AG10803 (cell line): ENCODE data around the gene KCNMA1.
"Not testable (repeated sequence)": the region's sequence is repeated elsewhere in the genome, so short reads cannot be mapped to it uniquely, and the experiment has no call there.

Source experiments
- DNase-seq: peaks from one replicate; pipeline ENCODE4 v3.0.0; 2010; ENCODE audit warnings: low read depth
- H3K4me3 ChIP-seq: 2 replicates; pipeline ENCODE4 v1.5.1; 2011; ENCODE audit warnings: mild to moderate bottlenecking, low read length, control low read depth
- CTCF ChIP-seq: conservative IDR thresholded peaks from 2 replicates; pipeline ENCODE4 v1.5.1; 2011; ENCODE audit warnings: mild to moderate bottlenecking, low read length, control low read depth, inconsistent platforms

Gene KCNMA1

GRCh38 chr10:77664008-77664407, 26.4 kb upstream of the KCNMA1 start:
- no peak for DNase-seq
- TF ChIP-seq CTCF = no peak
- H3K4me3 ChIP-seq = no peak overlapping the region

GRCh38 chr10:77661674-77662073, 24.1 kb upstream of the KCNMA1 start:
- H3K4me3 ChIP-seq = no peak overlapping the region
- no peak for TF ChIP-seq CTCF
- DNase-seq = no peak

- no peak overlapping the region for H3K4me3 ChIP-seq
- TF ChIP-seq CTCF = no peak
- DNase-seq = no peak
Measured at GRCh38 chr10:77661100-77661499, 23.5 kb upstream of the KCNMA1 start.

DNA sequence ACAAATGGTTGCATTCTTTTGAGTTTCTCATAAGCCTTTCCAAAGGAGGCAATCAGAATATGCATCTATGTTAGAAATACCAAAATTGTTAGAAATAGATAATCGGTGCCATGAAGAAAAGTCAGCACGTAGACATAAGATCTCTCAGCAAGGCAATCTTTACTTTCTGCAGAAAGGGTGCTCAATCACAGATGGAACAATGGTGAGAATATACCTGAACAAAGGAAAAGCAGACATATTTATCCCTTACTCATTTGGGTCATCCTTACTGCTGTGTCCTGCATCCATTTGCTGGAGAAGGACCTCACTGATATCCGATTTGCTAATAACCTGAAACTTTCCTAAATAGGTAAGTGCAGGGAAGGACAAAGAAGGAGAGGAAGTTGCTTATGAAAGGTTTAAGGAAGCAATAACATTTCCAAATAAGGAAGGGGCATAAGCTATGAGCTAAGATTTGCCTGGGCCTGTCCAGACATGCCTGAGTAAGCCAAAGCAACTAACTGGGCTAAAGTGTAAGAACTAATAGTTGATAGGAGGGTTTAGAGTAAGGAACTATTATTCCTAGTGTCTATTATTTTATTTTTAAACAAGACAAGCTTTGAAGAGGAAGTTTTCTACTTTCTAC, 21.6 kb upstream of the KCNMA1 start:
- not testable (repeated sequence) for H3K4me3 ChIP-seq, DNase-seq

- DNase-seq = no peak
- TF ChIP-seq CTCF = no peak
- H3K4me3 ChIP-seq = no peak overlapping the region
Measured at GRCh38 chr10:77653210-77653609, 15.6 kb upstream of the KCNMA1 start.

GRCh38 chr10:77649333-77650331, 12.0 kb upstream of the KCNMA1 start:
- H3K4me3 ChIP-seq = no peak overlapping the region
- TF ChIP-seq CTCF = no peak
- no peak for DNase-seq

- no peak for TF ChIP-seq CTCF
- DNase-seq = no peak
- H3K4me3 ChIP-seq = no peak overlapping the region
Measured at GRCh38 chr10:77648472-77648871, 10.9 kb upstream of the KCNMA1 start.
